Neural cell (in vitro differentiated cells): Measurements from ENCODE around the gene SORL1-AS1.

Source experiments
- H2AFZ ChIP-seq: fragments of 200-600, 300-800 bp; sonication (generic), shearing (Covaris generic); 2 replicates; pipeline ENCODE4 v1.6.0; 2014; ENCODE audit warnings: low read depth, mild to moderate bottlenecking, antibody characterized with exemption, low read length, moderate library complexity
- H3F3A ChIP-seq: fragments of 200-600 bp; shearing (Covaris generic); 2 replicates; pipeline ENCODE4 v1.6.1; 2016; ENCODE audit warnings: mild to moderate bottlenecking, moderate library complexity, mixed read lengths, antibody characterized with exemption, low read length; ENCODE audit not compliant: insufficient read depth, poor library complexity, severe bottlenecking
- H3K27ac ChIP-seq: fragments of 200-600, 300-800 bp; sonication (generic), shearing (Covaris generic); 2 replicates; pipeline ENCODE4 v1.5.1; 2014; ENCODE audit warnings: mild to moderate bottlenecking, low read length, moderate library complexity
- H3K27me3 ChIP-seq: fragments of 300-800, 200-600 bp; sonication (generic), shearing (Covaris generic); 2 replicates; pipeline ENCODE4 v1.6.0; 2014; ENCODE audit warnings: mild to moderate bottlenecking, low read depth, low read length, moderate library complexity; ENCODE audit not compliant: insufficient read depth
- H3K36me3 ChIP-seq: fragments of 300-800, 200-600 bp; sonication (generic), shearing (Covaris generic); 2 replicates; pipeline ENCODE4 v1.5.1; 2014; ENCODE audit warnings: mild to moderate bottlenecking, antibody characterized with exemption, low read length, moderate library complexity; ENCODE audit not compliant: insufficient read depth
- H3K4me2 ChIP-seq: fragments of 300-800, 200-600 bp; sonication (generic), shearing (Covaris generic); 2 replicates; pipeline ENCODE4 v1.6.0; 2014; ENCODE audit warnings: mild to moderate bottlenecking, low read length
- H3K4me3 ChIP-seq: fragments of 300-800, 200-600 bp; sonication (generic), shearing (Covaris generic); 2 replicates; pipeline ENCODE4 v1.5.1; 2014; ENCODE audit warnings: mild to moderate bottlenecking, low read length, moderate library complexity
- H3K79me2 ChIP-seq: fragments of 200-600 bp; shearing (Covaris generic); replicated peaks from 2 replicates; pipeline ENCODE4 v1.6.0; 2014; ENCODE audit warnings: mild to moderate bottlenecking, low read length, moderate library complexity; ENCODE audit not compliant: insufficient read depth
- H3K9ac ChIP-seq: fragments of 300-800, 200-600 bp; sonication (generic), shearing (Covaris generic); 2 replicates; pipeline ENCODE4 v1.6.1; 2016; ENCODE audit warnings: mild to moderate bottlenecking, low read length, mixed read lengths
- H3K9me2 ChIP-seq: fragments of 200-600 bp; shearing (Covaris generic); 2 replicates; pipeline ENCODE4 v1.6.1; 2016; ENCODE audit warnings: mild to moderate bottlenecking, low read length, mixed read lengths; ENCODE audit not compliant: insufficient read depth
- H3K9me3 ChIP-seq: fragments of 200-600, 300-800 bp; sonication (generic), shearing (Covaris generic); 2 replicates; pipeline ENCODE4 v1.6.1; 2016; ENCODE audit warnings: mild to moderate bottlenecking, mixed run types, low read length, moderate library complexity, mixed read lengths
- H4K20me1 ChIP-seq: fragments of 200-600 bp; shearing (Covaris generic); 2 replicates; pipeline ENCODE4 v1.6.1; 2016; ENCODE audit warnings: mild to moderate bottlenecking, mixed run types; ENCODE audit not compliant: insufficient read depth
- EP300 ChIP-seq: fragments of 450-650 bp; conservative IDR thresholded peaks from 2 replicates; pipeline ENCODE4 v1.6.1; 2014; ENCODE audit warnings: antibody characterized with exemption, mild to moderate bottlenecking, moderate library complexity; ENCODE audit not compliant: poor library complexity, severe bottlenecking
- EZH2 ChIP-seq: fragments of 200-600, 300-800 bp; shearing (Covaris generic), sonication (generic); IDR thresholded peaks from 2 replicates; pipeline ENCODE4 v1.6.1; 2014; ENCODE audit warnings: antibody characterized with exemption, low read length, borderline replicate concordance, mild to moderate bottlenecking; ENCODE audit not compliant: insufficient read depth, poor library complexity, severe bottlenecking
- MXI1 ChIP-seq: fragments of 450-650 bp; conservative IDR thresholded peaks from 2 replicates; pipeline ENCODE4 v1.6.1; 2014; ENCODE audit warnings: antibody characterized with exemption, mild to moderate bottlenecking; ENCODE audit not compliant: poor library complexity, severe bottlenecking
- POLR2AphosphoS5 ChIP-seq: IDR thresholded peaks from 2 replicates; pipeline ENCODE4 v1.6.1; 2012
- RAD21 ChIP-seq: fragments of 450-650 bp; conservative IDR thresholded peaks from 2 replicates; pipeline ENCODE4 v1.6.1; 2014; ENCODE audit warnings: antibody characterized with exemption, mild to moderate bottlenecking, moderate library complexity
- SMC3 ChIP-seq: fragments of 450-650 bp; conservative IDR thresholded peaks from 2 replicates; pipeline ENCODE4 v1.6.1; 2014; ENCODE audit warnings: antibody characterized with exemption, mild to moderate bottlenecking, moderate library complexity; ENCODE audit not compliant: poor library complexity
- TAF1 ChIP-seq: IDR thresholded peaks from 2 replicates; pipeline ENCODE4 v1.6.1; 2012; ENCODE audit warnings: low read depth
- TF ChIP-seq, protein P1 (sequence below): fragments of 450-650 bp; IDR thresholded peaks from 2 replicates; pipeline ENCODE4 v1.5.1; 2014; ENCODE audit warnings: antibody characterized with exemption, mild to moderate bottlenecking, moderate library complexity; ENCODE audit not compliant: poor library complexity, severe bottlenecking
- TF ChIP-seq, protein P2 (sequence below): IDR thresholded peaks from 2 replicates; pipeline ENCODE4 v1.6.1; 2012; ENCODE audit warnings: borderline replicate concordance

Gene SORL1-AS1

DNA sequence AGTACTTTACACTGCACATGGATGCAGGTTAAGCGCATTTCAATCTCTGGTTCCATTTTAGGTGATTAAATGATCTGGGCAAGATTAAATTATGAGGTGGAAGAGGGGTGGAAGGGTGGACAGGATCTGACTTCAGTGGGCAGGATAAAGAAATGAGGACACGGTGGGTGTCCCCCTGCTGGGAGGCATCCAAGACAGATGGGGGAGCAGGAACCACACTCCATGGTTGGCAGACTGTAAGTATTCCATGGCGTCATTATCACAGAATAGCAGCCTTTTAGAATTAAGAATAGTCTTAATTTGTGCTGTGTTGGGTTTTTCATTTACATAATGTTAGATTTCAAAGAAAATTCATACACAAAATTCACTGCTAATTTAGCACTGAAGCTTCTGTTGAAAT is 8.2 kb downstream of the SORL1-AS1 start:
- H3K27me3 ChIP-seq = no peaks in the 10 kb centered on the region
- H3K79me2 ChIP-seq = no peaks in the 10 kb centered on the region
- no peak overlapping the region for H3K27ac ChIP-seq
- H3K9ac ChIP-seq = no peak overlapping the region
- H3K9me2 ChIP-seq = no peaks in the 10 kb centered on the region
- no peak overlapping the region for H2AFZ ChIP-seq
- no peaks in the 10 kb centered on the region for H3K9me3 ChIP-seq
- no peak overlapping the region for H3K4me2 ChIP-seq
- H3K36me3 ChIP-seq = no peaks in the 10 kb centered on the region
- H4K20me1 ChIP-seq = no peaks in the 10 kb centered on the region
- H3F3A ChIP-seq = no peaks in the 10 kb centered on the region
- H3K4me3 ChIP-seq = no peak overlapping the region
- TF ChIP-seq POLR2AphosphoS5 = no peak
- TF ChIP-seq, protein P1, sequence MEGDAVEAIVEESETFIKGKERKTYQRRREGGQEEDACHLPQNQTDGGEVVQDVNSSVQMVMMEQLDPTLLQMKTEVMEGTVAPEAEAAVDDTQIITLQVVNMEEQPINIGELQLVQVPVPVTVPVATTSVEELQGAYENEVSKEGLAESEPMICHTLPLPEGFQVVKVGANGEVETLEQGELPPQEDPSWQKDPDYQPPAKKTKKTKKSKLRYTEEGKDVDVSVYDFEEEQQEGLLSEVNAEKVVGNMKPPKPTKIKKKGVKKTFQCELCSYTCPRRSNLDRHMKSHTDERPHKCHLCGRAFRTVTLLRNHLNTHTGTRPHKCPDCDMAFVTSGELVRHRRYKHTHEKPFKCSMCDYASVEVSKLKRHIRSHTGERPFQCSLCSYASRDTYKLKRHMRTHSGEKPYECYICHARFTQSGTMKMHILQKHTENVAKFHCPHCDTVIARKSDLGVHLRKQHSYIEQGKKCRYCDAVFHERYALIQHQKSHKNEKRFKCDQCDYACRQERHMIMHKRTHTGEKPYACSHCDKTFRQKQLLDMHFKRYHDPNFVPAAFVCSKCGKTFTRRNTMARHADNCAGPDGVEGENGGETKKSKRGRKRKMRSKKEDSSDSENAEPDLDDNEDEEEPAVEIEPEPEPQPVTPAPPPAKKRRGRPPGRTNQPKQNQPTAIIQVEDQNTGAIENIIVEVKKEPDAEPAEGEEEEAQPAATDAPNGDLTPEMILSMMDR = no peak
- TF ChIP-seq, protein P2, sequence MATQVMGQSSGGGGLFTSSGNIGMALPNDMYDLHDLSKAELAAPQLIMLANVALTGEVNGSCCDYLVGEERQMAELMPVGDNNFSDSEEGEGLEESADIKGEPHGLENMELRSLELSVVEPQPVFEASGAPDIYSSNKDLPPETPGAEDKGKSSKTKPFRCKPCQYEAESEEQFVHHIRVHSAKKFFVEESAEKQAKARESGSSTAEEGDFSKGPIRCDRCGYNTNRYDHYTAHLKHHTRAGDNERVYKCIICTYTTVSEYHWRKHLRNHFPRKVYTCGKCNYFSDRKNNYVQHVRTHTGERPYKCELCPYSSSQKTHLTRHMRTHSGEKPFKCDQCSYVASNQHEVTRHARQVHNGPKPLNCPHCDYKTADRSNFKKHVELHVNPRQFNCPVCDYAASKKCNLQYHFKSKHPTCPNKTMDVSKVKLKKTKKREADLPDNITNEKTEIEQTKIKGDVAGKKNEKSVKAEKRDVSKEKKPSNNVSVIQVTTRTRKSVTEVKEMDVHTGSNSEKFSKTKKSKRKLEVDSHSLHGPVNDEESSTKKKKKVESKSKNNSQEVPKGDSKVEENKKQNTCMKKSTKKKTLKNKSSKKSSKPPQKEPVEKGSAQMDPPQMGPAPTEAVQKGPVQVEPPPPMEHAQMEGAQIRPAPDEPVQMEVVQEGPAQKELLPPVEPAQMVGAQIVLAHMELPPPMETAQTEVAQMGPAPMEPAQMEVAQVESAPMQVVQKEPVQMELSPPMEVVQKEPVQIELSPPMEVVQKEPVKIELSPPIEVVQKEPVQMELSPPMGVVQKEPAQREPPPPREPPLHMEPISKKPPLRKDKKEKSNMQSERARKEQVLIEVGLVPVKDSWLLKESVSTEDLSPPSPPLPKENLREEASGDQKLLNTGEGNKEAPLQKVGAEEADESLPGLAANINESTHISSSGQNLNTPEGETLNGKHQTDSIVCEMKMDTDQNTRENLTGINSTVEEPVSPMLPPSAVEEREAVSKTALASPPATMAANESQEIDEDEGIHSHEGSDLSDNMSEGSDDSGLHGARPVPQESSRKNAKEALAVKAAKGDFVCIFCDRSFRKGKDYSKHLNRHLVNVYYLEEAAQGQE = no peak
- no peak for TF ChIP-seq MXI1
- TF ChIP-seq EZH2 = no peak
- TF ChIP-seq RAD21 = no peak
- no peak for TF ChIP-seq TAF1
- no peak for TF ChIP-seq EP300
- TF ChIP-seq SMC3 = no peak

- Histone ChIP-seq H3K27ac (no peak overlapping the region), H2AFZ (no peak overlapping the region), H3K79me2 (no peaks in the 10 kb centered on the region), H3K9me2 (no peaks in the 10 kb centered on the region), H3K4me2 (no peak overlapping the region), H3F3A (no peaks in the 10 kb centered on the region), H3K9ac (no peak overlapping the region), H4K20me1 (no peaks in the 10 kb centered on the region), H3K9me3 (no peaks in the 10 kb centered on the region), H3K4me3 (no peak overlapping the region), H3K36me3 (no peaks in the 10 kb centered on the region), H3K27me3 (no peaks in the 10 kb centered on the region)
- TF ChIP-seq, protein P2 = no peak
- no peak for TF ChIP-seq POLR2AphosphoS5
- no peak for TF ChIP-seq TAF1
- no peak for TF ChIP-seq RAD21
- no peak for TF ChIP-seq EZH2
- TF ChIP-seq SMC3 = no peak
These were observed 9.0 kb downstream of the SORL1-AS1 start for GRCh38 chr11:121443688-121444275.
